HEK293 (cell line): ENCODE results near the gene NUP50.

Source experiments
- CTCF ChIA-PET: fragments of 350-600 bp; formaldehyde crosslinking; extraction: SDS; loops from one replicate; lab custom pipeline; 2021; ENCODE audit warnings: antibody characterized with exemption; lab: Yijun Ruan, JAX
- POLR2A ChIA-PET: fragments of 300-600 bp; formaldehyde crosslinking; extraction: SDS; loops from one replicate; lab custom pipeline; 2020; ENCODE audit warnings: antibody characterized with exemption, inconsistent platforms; lab: Yijun Ruan, JAX
- H3K27ac ChIP-seq: fragments of 200-500 bp; sonication (Bioruptor generic); 2 replicates; pipeline ENCODE4 v1.5.1; 2014; ENCODE audit warnings: low read depth, low read length, control low read depth, inconsistent platforms; ENCODE audit errors: extremely low read depth
- H3K36me3 ChIP-seq, 2 experiments: fragments of 200-500 bp in 1 of 2; sonication (Bioruptor generic) in 1 of 2; 1 replicate in 1 of 2; 2 replicates in 1 of 2; pipeline ENCODE4 v1.5.1; 2014 to 2017; ENCODE audit warnings: inconsistent platforms in 2 of 2, low read length in 2 of 2; ENCODE audit not compliant: control insufficient read depth in 2 of 2, insufficient read depth in 1 of 2
- H3K4me1 ChIP-seq: fragments of 200-500 bp; sonication (Bioruptor generic); 2 replicates; pipeline ENCODE4 v1.5.1; 2014; ENCODE audit warnings: mild to moderate bottlenecking, low read length, inconsistent platforms; ENCODE audit not compliant: control insufficient read depth, insufficient read depth
- H3K4me3 ChIP-seq: 2 replicates; pipeline ENCODE4 v1.5.1; 2011; ENCODE audit warnings: low read depth, mild to moderate bottlenecking, control low read depth, low read length, moderate library complexity
- H3K9me3 ChIP-seq: fragments of 200-500 bp; sonication (Bioruptor generic); 2 replicates; pipeline ENCODE4 v1.5.1; 2014; ENCODE audit warnings: low read depth, low read length, inconsistent platforms; ENCODE audit not compliant: control insufficient read depth, insufficient read depth
- HOXD13 ChIP-seq: sonication (generic); formaldehyde crosslinking; IDR thresholded peaks from 2 replicates; pipeline ENCODE4 v1.8.0; 2022; ENCODE audit warnings: missing genetic modification reagents, borderline replicate concordance
- KLF9 ChIP-seq: fragments of 450-650 bp; formaldehyde crosslinking; IDR thresholded peaks from 2 replicates; pipeline ENCODE4 v1.5.1; 2016; ENCODE audit warnings: missing biosample characterization, missing genetic modification characterization, low read depth
- RBAK ChIP-seq: fragments of 450-650 bp; formaldehyde crosslinking; IDR thresholded peaks from 2 replicates; pipeline ENCODE4 v1.5.1; 2016; ENCODE audit warnings: missing biosample characterization, missing genetic modification characterization
- SP7 ChIP-seq: fragments of 450-650 bp; formaldehyde crosslinking; IDR thresholded peaks from 2 replicates; pipeline ENCODE4 v1.5.1; 2016; ENCODE audit warnings: missing biosample characterization, missing genetic modification characterization
- ZBTB48 ChIP-seq: fragments of 450-650 bp; formaldehyde crosslinking; IDR thresholded peaks from 2 replicates; pipeline ENCODE4 v1.5.1; 2016; ENCODE audit warnings: missing biosample characterization, missing genetic modification characterization
- ZNF140 ChIP-seq: fragments of 450-650 bp; formaldehyde crosslinking; IDR thresholded peaks from 2 replicates; pipeline ENCODE4 v1.5.1; 2016; ENCODE audit warnings: missing biosample characterization, missing genetic modification characterization
- ZNF169 ChIP-seq: fragments of 450-650 bp; formaldehyde crosslinking; IDR thresholded peaks from 2 replicates; pipeline ENCODE4 v1.5.1; 2016; ENCODE audit warnings: missing biosample characterization, missing genetic modification characterization
- ZNF24 ChIP-seq: fragments of 450-650 bp; formaldehyde crosslinking; IDR thresholded peaks from 2 replicates; pipeline ENCODE4 v1.5.1; 2016; ENCODE audit warnings: missing biosample characterization, missing genetic modification characterization
- ZNF423 ChIP-seq: fragments of 450-650 bp; formaldehyde crosslinking; IDR thresholded peaks from 2 replicates; pipeline ENCODE4 v1.5.1; 2016; ENCODE audit warnings: missing biosample characterization, missing genetic modification characterization
- ZNF530 ChIP-seq: fragments of 450-650 bp; formaldehyde crosslinking; IDR thresholded peaks from 2 replicates; pipeline ENCODE4 v1.5.1; 2016; ENCODE audit warnings: low read depth, missing biosample characterization, missing genetic modification characterization
- ZNF747 ChIP-seq: fragments of 450-650 bp; formaldehyde crosslinking; IDR thresholded peaks from 2 replicates; pipeline ENCODE4 v1.5.1; 2016; ENCODE audit warnings: missing biosample characterization, missing genetic modification characterization
- ZNF785 ChIP-seq: fragments of 450-650 bp; formaldehyde crosslinking; IDR thresholded peaks from 2 replicates; pipeline ENCODE4 v1.5.1; 2016; ENCODE audit warnings: missing biosample characterization, missing genetic modification characterization
- TF ChIP-seq, protein P1 (sequence below): fragments of 450-650 bp; formaldehyde crosslinking; IDR thresholded peaks from 2 replicates; pipeline ENCODE4 v1.5.1; 2016; ENCODE audit warnings: missing biosample characterization, missing genetic modification characterization, low read depth
- TF ChIP-seq, protein P2 (sequence below): fragments of 450-650 bp; formaldehyde crosslinking; IDR thresholded peaks from 2 replicates; pipeline ENCODE4 v1.5.1; 2017; ENCODE audit warnings: missing biosample characterization, missing genetic modification characterization
- TF ChIP-seq, protein P3 (sequence below): fragments of 450-650 bp; formaldehyde crosslinking; IDR thresholded peaks from 2 replicates; pipeline ENCODE4 v1.5.1; 2017; ENCODE audit warnings: missing biosample characterization, missing genetic modification characterization
- TF ChIP-seq, protein P4 (sequence below): fragments of 450-650 bp; formaldehyde crosslinking; IDR thresholded peaks from 2 replicates; pipeline ENCODE4 v1.5.1; 2016; ENCODE audit warnings: missing biosample characterization, missing genetic modification characterization
- TF ChIP-seq, protein P5 (sequence below): fragments of 450-650 bp; IDR thresholded peaks from 2 replicates; pipeline ENCODE4 v1.5.1; 2018; ENCODE audit warnings: missing biosample characterization, mild to moderate bottlenecking, missing genetic modification characterization
- TF ChIP-seq, protein P6 (sequence below): fragments of 450-650 bp; formaldehyde crosslinking; IDR thresholded peaks from 2 replicates; pipeline ENCODE4 v1.5.1; 2017; ENCODE audit warnings: missing biosample characterization, missing genetic modification characterization

The NUP50 gene

DNA sequence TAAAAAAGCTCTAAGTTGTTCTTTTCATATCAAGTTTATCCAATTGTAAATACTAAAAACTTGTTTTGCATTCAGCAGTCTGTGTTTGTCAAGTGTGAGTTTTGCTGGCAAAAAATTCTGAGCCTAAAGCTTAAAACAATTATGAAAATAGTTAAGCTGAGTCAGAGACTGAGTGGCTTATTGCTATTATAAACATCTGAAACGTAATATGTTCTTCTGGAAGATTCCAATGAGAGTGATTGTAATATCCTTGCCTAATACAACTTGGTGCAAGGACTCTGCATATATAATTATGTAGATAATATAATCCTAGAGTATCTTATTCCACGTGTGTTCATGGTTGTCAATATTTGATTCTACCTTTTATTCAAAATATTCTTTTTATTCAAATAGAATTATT, 14.1 kb upstream of the NUP50 start:
- ChIA-PET CTCF (interaction anchor here (1.2 kb wide), 1 partner anchor 10 kb away, joined by 6 read pairs; no protein-coding TSS in a partner anchor), POLR2A (interaction anchor here (0.6 to 1.0 kb wide), 3 partner anchors 10 to 16 kb away, joined by 3 to 4 read pairs (median 3); partner anchors contain the start of gene NUP50)
- H3K4me1 ChIP-seq = no peaks in the 10 kb centered on the region
- H3K36me3 ChIP-seq = peaks cover 0 to 5% of the 10 kb centered on the region in 2 experiments; a peak in 1 of 3 replicates
- H3K27ac ChIP-seq = no peak overlapping the region
- no peaks in the 10 kb centered on the region for H3K9me3 ChIP-seq
- TF ChIP-seq, protein P1, sequence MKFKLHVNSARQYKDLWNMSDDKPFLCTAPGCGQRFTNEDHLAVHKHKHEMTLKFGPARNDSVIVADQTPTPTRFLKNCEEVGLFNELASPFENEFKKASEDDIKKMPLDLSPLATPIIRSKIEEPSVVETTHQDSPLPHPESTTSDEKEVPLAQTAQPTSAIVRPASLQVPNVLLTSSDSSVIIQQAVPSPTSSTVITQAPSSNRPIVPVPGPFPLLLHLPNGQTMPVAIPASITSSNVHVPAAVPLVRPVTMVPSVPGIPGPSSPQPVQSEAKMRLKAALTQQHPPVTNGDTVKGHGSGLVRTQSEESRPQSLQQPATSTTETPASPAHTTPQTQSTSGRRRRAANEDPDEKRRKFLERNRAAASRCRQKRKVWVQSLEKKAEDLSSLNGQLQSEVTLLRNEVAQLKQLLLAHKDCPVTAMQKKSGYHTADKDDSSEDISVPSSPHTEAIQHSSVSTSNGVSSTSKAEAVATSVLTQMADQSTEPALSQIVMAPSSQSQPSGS = no peak
- TF ChIP-seq ZNF140 (tag by site-specific recombination) (no peak), ZNF747 (tag by site-specific recombination) (no peak), ZNF530 (tag by site-specific recombination) (no peak), ZNF423 (tag by site-specific recombination) (no peak), ZNF169 (no peak), KLF9 (tag by site-specific recombination) (no peak), SP7 (tag by site-specific recombination) (no peak)
- TF ChIP-seq, protein P2, sequence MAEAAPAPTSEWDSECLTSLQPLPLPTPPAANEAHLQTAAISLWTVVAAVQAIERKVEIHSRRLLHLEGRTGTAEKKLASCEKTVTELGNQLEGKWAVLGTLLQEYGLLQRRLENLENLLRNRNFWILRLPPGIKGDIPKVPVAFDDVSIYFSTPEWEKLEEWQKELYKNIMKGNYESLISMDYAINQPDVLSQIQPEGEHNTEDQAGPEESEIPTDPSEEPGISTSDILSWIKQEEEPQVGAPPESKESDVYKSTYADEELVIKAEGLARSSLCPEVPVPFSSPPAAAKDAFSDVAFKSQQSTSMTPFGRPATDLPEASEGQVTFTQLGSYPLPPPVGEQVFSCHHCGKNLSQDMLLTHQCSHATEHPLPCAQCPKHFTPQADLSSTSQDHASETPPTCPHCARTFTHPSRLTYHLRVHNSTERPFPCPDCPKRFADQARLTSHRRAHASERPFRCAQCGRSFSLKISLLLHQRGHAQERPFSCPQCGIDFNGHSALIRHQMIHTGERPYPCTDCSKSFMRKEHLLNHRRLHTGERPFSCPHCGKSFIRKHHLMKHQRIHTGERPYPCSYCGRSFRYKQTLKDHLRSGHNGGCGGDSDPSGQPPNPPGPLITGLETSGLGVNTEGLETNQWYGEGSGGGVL (tag by site-specific recombination) = no peak
- TF ChIP-seq, protein P3, sequence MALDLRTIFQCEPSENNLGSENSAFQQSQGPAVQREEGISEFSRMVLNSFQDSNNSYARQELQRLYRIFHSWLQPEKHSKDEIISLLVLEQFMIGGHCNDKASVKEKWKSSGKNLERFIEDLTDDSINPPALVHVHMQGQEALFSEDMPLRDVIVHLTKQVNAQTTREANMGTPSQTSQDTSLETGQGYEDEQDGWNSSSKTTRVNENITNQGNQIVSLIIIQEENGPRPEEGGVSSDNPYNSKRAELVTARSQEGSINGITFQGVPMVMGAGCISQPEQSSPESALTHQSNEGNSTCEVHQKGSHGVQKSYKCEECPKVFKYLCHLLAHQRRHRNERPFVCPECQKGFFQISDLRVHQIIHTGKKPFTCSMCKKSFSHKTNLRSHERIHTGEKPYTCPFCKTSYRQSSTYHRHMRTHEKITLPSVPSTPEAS = no peak
- TF ChIP-seq, protein P4, sequence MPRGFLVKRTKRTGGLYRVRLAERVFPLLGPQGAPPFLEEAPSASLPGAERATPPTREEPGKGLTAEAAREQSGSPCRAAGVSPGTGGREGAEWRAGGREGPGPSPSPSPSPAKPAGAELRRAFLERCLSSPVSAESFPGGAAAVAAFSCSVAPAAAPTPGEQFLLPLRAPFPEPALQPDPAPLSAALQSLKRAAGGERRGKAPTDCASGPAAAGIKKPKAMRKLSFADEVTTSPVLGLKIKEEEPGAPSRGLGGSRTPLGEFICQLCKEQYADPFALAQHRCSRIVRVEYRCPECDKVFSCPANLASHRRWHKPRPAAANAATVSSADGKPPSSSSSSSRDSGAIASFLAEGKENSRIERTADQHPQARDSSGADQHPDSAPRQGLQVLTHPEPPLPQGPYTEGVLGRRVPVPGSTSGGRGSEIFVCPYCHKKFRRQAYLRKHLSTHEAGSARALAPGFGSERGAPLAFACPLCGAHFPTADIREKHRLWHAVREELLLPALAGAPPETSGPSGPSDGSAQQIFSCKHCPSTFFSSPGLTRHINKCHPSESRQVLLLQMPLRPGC = no peak
- H3K4me3 ChIP-seq = no peak overlapping the region

DNA sequence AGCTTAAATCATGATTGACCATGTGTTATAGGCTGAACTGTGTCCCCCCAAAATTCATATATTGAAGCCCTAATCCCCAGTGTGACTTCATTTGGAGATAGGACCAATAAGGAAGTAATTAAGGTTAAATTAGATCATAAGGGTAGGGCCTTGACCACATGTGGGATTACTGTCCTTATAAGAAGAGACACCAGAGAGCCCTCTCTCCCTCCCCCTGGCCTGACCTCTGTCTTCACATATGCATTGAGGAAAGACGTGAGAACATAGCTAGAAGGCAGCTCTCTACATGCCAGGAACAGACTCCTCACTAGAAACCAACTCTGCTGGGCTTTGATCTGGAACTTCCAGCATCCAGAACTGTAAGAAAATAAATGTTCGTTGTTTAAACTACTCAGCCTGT, 13.6 kb upstream of the NUP50 start:
- Histone ChIP-seq H3K4me3 (no peak overlapping the region), H3K36me3 (peaks cover 0 to 5% of the 10 kb centered on the region in 2 experiments; a peak in 1 of 3 replicates), H3K27ac (no peak overlapping the region), H3K4me1 (no peaks in the 10 kb centered on the region), H3K9me3 (no peaks in the 10 kb centered on the region)
- ChIA-PET CTCF (interaction anchor here (1.2 kb wide), 1 partner anchor 10 kb away, joined by 6 read pairs; no protein-coding TSS in a partner anchor), POLR2A (interaction anchor here (0.6 to 1.0 kb wide), 2 partner anchors 13 to 16 kb away, joined by 3 to 4 read pairs; partner anchors contain the start of gene NUP50)
- TF ChIP-seq RBAK (tag by site-specific recombination) (no peak), ZNF24 (tag by site-specific recombination) (no peak), HOXD13 (CRISPR knock-in tag) (no peak), ZBTB48 (tag by site-specific recombination) (no peak), ZNF785 (tag by site-specific recombination) (no peak)
- TF ChIP-seq, protein P5, sequence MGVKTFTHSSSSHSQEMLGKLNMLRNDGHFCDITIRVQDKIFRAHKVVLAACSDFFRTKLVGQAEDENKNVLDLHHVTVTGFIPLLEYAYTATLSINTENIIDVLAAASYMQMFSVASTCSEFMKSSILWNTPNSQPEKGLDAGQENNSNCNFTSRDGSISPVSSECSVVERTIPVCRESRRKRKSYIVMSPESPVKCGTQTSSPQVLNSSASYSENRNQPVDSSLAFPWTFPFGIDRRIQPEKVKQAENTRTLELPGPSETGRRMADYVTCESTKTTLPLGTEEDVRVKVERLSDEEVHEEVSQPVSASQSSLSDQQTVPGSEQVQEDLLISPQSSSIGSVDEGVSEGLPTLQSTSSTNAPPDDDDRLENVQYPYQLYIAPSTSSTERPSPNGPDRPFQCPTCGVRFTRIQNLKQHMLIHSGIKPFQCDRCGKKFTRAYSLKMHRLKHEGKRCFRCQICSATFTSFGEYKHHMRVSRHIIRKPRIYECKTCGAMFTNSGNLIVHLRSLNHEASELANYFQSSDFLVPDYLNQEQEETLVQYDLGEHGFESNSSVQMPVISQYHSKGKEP (tag by site-specific recombination) = no peak
- TF ChIP-seq, protein P2 (tag by site-specific recombination) = no peak
- TF ChIP-seq, protein P6, sequence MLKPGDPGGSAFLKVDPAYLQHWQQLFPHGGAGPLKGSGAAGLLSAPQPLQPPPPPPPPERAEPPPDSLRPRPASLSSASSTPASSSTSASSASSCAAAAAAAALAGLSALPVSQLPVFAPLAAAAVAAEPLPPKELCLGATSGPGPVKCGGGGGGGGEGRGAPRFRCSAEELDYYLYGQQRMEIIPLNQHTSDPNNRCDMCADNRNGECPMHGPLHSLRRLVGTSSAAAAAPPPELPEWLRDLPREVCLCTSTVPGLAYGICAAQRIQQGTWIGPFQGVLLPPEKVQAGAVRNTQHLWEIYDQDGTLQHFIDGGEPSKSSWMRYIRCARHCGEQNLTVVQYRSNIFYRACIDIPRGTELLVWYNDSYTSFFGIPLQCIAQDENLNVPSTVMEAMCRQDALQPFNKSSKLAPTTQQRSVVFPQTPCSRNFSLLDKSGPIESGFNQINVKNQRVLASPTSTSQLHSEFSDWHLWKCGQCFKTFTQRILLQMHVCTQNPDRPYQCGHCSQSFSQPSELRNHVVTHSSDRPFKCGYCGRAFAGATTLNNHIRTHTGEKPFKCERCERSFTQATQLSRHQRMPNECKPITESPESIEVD (tag by site-specific recombination) = no peak
